Measurements from ENCODE around the gene CDC42EP5. TPM values are rescaled to one million over a fixed set of nuclear protein-coding genes. Genes with fewer than 3 reads are reported as not detected.
"Not testable (repeated sequence)": the region's sequence is repeated elsewhere in the genome, so short reads cannot be mapped to it uniquely, and the experiment has no call there.

Gene CDC42EP5, protein sequence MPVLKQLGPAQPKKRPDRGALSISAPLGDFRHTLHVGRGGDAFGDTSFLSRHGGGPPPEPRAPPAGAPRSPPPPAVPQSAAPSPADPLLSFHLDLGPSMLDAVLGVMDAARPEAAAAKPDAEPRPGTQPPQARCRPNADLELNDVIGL
- 53.2 and 124 TPM in 2 replicates for total RNA-seq

DNA sequence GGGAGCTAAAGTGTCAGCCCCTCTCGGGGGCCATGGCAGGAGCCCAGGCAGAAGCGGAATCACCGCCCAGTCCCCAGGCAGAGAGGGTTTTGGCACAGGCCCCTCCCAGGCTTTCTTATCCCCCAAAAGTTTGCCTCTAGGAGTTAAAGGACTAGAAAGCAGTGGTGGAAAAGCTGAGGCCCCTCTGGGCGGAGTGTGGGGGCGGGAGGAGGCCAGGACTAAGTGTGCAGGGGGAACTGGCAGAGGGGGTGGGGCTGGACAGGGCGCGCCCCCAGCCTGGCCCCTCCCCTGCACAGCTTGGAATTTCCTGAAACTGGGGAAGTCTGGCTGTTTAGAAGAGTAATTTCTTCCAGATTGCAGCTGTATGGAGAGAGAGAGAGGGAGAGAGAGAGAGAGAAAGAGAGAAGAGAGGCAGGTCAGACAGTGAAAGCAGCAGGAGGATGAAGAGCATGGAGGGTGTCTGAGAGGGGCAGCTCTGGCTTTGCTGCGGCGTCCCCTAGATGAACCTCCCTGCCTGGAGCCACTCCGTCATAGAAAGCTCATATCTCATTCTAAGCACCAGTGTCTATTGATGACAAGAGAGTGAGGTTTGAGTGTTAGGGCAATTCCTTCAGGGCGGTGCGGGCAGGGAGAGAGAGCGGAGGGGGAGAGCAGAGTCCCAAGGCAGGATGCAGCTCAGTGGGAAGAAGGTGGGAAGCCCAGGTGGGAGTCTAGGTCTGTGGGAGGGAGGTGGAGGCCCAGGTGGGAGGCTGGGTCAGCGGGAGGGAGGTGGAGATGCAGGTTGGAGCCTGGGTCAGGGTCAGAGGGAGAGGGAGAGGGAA, at the start of gene CDC42EP5:
TSS of gene CDC42EP5 (minus strand) at position 226 of the 821 bp plus-strand sequence. CDS start 7,749 bp downstream, outside the sequence.
- DNase-seq (ENCODE audit: low read depth in 2 of 2), result peak; percentile 57 to 82

DNA sequence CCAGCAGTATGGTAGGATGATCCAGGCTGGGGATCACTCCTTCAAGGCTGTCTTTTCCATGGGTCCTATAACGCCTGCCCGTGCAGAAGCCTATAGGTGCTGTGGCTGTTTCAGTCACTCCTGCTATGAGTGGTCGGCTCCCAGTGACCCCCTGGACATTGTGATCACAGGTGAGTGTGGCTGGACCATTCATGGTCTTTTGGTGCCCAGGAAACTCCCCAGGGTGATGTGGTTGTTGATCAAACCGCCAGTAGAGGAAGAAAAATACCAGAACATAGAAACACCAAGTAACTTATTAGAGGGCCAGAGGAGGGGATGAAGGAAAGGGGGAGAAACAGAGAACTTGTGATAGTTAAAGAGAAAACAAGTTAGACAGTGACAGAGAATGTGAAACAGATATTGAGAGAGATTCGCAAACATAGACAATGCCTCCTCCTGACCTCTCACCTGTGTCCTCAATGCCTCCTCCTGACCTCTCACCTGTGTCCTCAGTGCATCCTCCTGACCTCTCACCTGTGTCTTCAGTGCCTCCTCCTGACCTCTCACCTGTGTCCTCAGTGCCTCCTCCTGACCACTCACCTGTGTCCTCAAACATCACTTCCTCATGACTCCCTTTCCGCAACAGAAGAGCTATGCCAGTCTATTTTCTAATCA, 48.9 kb upstream of the CDC42EP5 start:
- DNase-seq (ENCODE audit: low read depth in 2 of 2), result no peak

DNA sequence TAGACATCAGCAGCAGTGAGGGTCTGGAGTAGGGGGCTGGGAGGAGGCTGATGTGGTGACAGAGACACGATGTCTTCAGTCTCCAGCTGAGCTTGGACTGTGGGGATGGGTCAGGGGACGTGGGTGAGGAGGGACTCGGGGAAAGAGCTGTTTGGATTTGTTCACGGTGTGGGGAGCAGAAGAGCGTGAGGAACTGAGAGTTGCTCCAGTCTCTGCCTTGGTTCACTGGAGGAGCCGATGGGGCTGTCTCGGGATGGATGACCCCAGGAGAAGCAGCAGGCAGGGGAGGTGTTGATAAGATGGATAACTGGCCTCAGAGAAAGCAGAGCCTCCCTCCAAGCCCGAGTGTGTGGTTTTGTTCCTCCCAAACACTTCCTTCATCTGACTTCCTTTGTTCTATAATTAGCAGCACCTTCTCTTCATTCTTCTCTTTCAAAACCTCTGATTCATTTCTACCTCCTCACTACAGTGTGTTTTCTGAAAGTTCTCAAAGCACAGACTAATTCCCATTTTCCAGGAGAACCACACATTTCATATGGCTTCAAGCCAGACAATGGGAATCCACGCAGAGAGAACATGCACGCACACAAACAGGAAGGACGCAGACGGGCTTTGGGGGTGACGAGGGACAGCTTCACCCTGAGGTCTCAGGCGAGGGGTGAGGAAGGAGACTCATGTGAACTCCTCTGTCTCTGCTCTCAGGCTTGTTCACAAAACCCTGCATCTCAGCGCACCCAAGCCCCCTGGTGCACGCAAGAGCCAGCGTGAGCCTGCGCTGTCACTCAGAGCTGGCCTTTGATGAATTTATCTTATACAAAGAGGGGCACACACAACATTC, 48.1 kb upstream of the CDC42EP5 start:
- peak; percentile 42 to 78 for DNase-seq (ENCODE audit: low read depth in 2 of 2)

DNA sequence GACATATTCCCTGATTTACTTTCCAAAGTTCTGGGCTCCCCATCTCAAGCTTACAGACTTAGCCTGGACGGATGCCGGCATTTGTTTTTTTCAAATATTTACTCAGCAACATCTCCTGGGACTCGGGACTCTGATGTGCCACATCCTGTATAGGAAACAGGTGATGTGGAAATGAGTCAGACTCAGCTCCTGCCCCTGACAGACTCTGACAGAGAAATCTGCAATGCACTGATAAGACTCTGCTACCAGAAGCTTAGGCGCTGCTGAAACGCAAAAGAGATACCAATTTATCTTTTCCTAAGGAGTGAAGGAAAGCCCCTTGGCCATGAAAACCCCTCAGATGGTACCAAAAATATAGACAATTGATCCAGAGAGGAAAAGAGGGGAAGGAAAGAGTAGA, 45.7 kb upstream of the CDC42EP5 start:
- DNase-seq (ENCODE audit: low read depth in 2 of 2), result peak; percentile 88 to 95

DNA sequence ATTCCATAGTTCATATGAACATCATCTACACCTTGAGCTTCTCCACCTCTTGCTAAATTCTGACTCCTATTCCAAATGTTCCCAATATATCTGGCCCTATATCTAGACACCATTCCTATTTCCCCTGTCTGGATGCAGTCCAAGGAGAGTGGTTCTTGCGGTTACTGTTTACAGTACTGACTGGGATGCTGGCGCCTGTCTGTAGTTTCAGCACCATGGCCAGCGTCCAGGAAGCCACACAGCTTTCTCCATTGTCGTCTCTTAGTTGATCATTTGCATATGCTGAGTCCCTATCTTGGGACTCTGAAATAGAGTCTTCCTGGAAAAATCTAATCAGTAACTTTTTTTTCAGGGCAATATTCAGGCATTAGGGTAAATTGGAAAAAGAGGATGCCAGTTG, 44.4 kb upstream of the CDC42EP5 start:
- peak; percentile 83 for DNase-seq (ENCODE audit: low read depth in 2 of 2)

DNA sequence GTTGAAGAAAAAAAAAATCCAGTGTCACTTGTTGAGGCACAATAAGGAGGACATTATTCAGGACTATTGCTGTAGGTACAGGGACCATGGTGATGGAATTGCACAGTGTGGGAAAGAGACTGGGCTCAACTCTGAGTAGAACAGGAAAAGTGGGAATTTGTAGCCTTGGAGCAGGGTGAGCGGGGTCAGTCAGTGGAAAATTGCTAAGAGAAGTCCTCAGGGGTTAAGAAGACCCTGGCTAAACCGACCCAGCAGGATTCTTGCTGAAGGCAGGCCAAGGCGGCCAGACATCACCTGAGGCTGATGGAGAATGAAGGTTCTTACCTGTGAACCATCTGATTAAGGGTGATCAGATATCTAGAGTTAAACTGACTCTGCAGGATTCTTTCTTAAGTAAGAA, 42.1 kb upstream of the CDC42EP5 start:
- no peak for DNase-seq (ENCODE audit: low read depth in 2 of 2)

DNA sequence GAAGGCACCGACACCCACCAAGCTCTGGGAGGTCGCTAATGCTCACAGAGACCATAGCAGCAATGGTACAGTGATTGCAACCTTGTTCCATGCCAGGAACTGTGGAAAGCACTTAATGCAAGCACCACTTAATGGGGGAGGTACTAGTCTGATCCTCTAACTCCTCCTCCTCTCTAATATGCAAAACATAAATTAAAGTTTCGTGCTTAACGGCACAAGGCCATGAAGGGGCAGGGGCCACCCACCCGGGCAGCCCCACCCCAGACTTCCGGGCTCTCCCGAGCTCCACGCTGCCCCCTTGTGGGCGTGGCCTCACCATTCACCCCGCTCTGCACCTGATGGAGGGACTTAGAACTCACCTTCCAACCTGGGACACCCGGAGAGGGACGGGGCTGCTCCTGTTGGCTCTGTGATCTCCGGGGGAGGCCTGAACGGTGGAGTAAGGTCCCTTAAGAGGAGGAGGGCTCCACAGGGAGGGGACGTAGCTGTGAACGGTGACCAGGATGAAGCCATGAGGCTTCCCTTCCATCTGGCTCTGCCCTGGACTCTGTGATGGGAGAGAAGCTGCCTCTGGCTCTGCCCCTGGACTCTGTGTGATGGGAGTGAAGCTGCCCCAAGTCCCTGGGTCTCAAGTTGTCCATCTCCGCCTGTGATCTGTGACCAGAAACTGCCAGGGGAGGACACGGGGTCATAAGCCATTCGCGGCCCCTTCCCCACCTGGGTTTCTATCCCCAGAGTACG, 36.3 kb upstream of the CDC42EP5 start:
- not testable (repeated sequence) for DNase-seq (ENCODE audit: low read depth in 2 of 2)

DNA sequence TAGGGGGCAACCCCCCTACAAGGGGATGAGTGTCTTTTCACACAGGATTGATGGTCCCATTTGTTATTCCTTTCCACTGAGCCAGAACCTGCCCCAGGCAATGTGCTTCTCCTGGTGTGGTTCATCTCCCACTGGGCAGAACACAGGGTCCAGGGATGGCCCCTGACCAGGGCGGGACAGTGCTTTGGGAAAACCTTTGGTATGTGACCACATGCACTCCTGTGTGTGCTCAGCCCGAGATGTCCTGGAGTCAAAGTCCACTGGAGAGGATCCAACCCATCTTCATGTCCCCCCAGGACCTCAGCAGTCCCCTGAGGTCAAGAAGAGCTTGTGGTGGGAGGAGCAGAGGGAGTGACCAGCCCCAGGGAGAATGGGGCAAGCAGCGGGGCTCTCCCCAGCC, 35.4 kb upstream of the CDC42EP5 start:
- DNase-seq (ENCODE audit: low read depth in 2 of 2), result not testable (repeated sequence)

DNA sequence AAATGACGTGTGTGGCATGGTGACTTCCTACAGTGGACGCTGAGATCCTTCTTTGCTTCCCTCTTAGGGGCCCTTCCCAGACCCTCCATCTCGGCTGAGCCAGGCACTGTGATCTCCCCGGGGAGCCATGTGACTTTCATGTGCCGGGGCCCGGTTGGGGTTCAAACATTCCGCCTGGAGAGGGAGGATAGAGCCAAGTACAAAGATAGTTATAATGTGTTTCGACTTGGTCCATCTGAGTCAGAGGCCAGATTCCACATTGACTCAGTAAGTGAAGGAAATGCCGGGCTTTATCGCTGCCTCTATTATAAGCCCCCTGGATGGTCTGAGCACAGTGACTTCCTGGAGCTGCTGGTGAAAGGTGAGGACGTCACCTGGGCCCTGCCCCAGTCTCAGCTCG, 34.7 kb upstream of the CDC42EP5 start:
- DNase-seq (ENCODE audit: low read depth in 2 of 2), result no peak

DNA sequence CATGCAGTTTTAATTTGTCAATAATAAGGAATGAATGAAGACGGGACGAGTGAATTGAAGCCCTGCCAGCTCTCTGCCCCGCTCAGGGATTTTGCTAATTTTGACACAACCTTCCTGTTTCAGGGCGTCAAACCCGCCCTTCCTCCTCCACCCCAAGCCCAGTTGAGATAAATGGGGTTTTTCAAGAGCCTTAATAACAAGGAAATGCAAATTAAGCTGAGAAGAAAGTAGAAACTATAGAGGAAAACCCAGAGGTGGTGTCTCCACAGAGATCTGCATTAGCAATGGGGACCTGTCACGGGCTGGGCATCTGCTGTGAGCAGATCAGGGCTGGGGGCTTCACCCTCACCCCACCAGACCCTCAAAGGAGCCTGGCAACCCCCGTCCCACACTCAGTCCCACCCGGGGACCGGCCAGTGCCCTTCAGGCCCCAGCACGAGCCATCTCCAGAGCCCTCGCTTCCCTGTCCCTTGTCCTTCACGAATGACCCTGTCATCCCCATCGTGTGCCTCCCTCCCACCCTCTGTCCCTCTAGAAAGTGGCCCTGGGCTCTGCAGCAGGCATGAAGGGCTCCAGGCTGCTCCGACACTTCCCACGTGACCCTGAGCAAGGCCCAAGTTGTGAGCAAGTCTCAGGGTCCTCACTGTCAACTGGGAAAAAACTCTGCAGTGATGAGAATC, 34.1 kb upstream of the CDC42EP5 start:
- DNase-seq (ENCODE audit: low read depth in 2 of 2), result not testable (repeated sequence)

DNA sequence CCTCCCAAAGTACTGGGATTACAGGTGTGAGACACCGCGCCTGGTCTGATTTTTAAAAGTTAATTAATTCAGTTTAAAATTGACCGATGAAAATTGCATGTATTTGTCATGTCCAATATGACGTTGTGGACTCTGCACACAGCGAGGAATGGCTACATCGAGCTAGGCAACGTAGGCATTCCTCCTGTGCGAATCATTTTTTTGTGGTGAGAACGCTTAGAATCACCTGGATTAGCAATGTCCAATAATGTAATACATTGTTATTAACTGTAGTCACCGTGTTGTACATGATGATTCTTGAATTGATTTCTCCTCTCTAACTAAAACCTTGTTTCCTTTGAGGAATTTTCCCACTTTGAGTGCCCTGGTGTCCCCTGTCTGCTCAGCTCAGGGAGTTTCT, 33.0 kb upstream of the CDC42EP5 start:
- no peak for DNase-seq (ENCODE audit: low read depth in 2 of 2)

DNA sequence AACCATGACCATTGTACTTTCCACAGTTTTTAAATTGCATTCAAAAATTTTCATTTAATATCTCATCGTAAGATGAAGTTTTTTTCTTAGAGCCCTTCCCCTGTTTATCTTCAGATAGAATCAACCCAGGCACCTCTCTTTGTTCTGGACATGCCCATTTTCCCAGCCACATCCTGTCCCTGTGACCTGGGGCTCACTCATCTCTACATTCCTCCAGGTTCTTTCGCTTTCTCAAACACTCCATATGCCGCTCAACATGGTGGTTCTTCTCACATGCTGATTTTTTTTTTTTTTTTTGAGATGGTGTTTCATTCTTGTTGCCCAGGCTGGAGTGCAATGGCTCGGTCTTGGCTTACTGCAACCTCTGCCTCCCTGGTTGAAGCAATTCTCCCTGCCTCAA, 32.4 kb upstream of the CDC42EP5 start:
- DNase-seq (ENCODE audit: low read depth in 2 of 2), result not testable (repeated sequence)

DNA sequence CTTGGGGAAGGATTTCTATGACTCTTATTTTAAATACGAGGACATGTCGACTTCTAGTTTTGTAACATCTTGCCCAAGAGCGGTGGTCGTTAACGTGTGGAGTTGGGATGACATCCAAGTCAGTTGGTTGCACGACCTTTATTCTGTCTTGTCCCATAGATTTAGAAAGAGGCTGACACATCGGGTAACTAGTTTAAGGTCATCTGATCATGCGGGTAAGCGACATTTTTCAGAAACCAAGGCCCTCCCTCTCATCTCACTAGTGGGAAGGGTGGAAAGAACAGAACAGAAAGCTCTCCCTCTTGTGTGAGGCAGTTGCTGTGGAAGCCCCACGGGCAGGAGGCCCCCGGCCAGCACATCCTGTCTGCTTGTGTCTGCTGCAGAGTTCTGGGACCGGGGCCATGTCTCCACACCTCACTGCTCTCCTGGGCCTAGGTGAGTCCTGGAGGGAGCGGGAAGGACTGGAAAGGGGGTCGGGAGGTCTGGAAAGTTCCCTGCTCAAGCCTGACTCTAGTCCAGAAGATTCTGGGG, 29.5 kb upstream of the CDC42EP5 start, which contains the start of gene LAIR2:
TSS of gene LAIR2 (plus strand) at position 314 of the 531 bp plus-strand sequence. CDS start at position 402, 88 bp downstream.
- peak in 1 of 2 donors; percentile 10 for DNase-seq (ENCODE audit: low read depth in 2 of 2)

DNA sequence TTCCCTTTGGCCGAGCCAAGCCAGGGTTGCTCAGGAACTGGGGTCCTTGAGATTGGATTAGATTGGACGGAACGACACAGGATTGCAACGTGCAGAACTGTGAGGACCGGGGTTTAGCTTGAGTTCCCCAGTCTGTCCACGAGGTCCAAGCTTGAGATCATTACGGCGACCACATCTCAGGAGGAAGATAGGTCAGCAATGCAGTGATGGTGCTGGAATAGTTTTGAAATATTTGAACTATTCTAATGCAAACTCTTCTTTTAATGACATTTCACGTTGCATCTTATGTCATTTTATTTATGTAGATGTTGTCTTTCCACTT, 25.3 kb upstream of the CDC42EP5 start:
- not testable (repeated sequence) for DNase-seq (ENCODE audit: low read depth in 2 of 2)

DNA sequence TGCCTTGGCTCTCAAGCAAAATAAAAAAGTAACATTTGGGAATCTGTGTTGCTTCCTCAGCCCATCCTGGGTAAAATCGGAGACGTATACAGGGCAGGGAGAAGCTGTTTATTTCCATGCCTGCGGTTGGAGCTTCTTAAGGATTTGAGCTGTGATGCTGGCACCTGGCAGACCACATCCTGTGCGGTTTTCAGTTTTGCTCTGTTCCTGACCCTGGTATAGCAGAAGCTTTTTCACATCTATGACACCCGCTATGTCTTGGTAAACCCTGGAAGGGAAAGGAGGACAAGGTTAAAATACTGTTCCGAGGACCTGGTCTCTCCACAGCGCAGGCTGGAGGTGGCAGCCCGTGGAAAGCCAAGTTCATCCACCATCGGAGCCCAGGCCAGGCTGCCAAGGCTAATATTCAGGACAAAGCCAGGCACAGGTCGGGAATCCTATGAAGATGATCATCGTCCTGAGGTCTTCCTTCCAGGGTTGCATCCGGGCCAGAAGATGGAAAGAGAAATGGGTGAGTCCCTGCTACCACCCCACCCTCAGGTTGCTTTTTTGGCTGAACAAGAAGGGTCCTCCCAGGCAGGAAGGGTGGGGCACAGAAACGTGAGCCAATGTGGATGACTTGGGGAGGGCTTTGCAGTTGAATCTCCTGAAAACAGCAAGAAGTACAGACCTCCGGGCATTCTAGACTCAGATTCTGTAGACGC, 24.8 kb upstream of the CDC42EP5 start:
- not testable (repeated sequence) for DNase-seq (ENCODE audit: low read depth in 2 of 2)

DNA sequence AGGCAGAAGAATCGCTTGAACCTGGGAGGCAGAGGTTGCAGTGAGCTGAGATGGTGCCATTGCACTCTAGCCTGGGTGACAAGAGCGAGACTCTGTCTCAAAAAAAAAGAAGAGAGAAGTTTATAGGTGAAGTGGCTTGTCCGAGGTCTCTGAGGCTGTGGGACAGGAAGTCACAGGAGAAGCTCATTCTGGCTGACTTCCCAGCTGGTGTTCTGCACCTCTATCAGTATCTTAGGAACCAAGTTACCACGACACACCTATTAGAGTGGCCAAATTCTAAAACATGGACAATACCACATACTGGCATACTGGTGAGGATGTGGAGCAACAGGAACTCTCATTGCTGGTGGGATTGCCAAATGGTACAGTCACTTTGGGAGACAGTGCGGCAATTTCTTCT, 22.2 kb upstream of the CDC42EP5 start:
- DNase-seq (ENCODE audit: low read depth in 2 of 2), result not testable (repeated sequence)

DNA sequence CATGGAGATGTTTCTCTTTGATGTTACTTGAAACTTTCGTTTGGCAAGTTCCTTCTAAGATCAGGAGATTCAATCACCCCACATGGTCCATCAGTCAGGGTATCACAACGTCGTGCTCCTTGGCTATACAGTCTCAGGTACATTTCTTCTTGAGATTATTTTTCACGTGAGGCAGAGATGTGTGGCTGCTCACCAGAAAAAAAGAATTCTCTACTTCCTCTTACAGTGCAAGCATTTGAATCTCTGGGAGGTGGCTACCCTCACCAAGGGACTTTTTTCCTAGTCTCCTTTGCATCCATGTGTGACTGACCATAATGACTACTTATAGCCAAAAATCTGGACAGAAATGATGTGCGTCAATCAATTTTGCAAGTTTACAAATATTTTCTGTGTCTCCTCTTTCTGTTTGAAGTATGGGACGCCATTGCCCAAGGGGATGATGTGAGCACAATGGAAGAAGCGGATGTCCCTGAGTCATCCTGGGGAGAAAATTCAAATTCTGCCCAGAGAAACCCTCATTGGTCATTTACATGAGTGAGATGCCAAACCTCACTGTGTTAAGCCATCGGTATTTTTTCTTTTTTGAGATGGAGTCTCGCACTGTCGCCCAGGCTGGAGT, 21.0 kb upstream of the CDC42EP5 start:
- DNase-seq (ENCODE audit: low read depth in 2 of 2), result no peak

DNA sequence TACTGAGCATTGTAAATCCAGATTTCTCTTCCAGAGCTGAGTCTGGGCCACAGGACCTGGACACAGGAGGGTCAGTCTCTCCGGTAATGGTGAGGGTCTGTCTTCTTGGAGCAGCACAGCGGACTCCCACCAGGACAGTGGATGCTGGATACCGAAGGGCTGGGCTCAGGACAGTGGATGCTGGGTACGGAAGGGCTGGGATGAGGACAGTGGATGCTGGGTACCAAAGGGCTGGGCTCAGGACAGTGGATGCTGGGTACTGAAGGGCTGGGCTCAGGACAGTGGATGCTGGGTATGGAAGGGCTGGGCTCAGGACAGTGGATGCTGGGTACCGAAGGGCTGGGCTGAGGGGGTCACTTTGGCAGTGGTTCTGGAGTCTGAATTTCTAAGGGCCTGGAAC, 20.0 kb upstream of the CDC42EP5 start:
- DNase-seq (ENCODE audit: low read depth in 2 of 2), result not testable (repeated sequence)

DNA sequence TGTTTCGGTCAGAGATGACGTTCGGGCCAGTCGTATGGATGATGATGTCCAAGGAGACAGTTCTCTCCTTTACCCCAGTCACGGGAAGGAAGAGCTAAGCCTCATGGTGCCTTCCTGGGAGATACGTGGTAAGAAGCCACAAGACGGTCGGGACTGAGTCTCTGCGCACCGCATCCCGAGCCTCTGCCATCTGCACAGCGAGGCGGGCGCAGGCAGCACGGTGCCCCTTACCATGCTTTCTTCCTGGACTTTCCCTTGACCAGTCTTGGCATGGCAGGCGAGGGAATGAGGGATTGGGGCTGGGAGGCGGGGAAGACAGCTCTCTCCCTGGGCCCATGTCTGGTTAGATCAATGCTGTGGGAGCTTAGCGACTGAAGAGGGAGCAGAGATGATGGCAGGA, 19.5 kb upstream of the CDC42EP5 start:
- DNase-seq (ENCODE audit: low read depth in 2 of 2), result no peak
